Gastroesophageal sphincter (tissue), 3 donors: ENCODE results near the gene ZNF101.

Source experiments
- CTCF ChIP-seq, 4 experiments: fragments of 200-600 bp in 2 of 4; fragments of 450-650 bp in 2 of 4; sonication (generic) in 1 of 4; IDR thresholded peaks; one replicate each; pipeline ENCODE4 v1.5.1; 2017 to 2019; ENCODE audit warnings: antibody characterized with exemption in 4 of 4, mild to moderate bottlenecking in 2 of 4, moderate library complexity in 2 of 4
- POLR2A ChIP-seq, 2 donors: fragments of 450-650 bp; IDR thresholded peaks; one replicate each; pipeline ENCODE4 v1.6.1; 2017; ENCODE audit warnings: antibody characterized with exemption in 2 of 2, mild to moderate bottlenecking in 2 of 2, moderate library complexity in 1 of 2
- POLR2AphosphoS5 ChIP-seq: sonication (generic); formaldehyde crosslinking; IDR thresholded peaks from one replicate; pipeline ENCODE4 v1.6.1; 2017; ENCODE audit warnings: antibody characterized with exemption

DNA sequence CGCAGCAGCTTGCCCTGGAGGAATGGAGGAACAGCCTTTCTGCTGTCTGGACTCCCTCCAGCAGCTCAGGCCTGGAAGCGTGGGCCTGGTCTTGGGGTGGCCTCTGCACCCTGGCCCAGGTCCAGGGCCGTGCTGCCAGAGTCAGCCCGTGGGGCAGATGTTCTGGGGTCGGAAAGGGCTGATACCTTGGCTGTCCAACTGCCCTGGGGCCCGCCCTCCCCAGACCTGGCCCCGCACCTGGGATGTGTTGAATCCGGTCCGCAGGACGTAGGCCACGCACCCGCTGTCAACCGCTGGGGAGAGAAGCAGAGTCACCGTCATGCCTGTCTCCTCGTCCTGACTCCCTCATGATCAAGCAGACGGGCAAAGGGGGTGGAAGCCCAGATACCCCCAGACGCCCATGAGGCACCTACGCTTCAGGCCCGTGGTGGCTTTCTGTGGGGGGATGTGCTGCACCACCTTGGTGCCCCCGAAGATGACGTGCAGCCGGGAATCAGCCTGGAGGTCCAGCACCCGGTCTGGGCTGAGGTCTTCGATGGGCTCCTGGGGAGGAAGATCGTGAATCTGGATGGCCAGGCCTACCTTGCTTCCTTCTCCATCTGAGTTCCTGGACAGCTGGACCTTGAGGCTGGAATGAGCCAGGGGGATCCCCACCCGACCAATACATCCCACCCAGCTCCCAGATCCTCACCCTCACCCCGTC lies 12.8 kb upstream of the ZNF101 start:
- TF ChIP-seq POLR2AphosphoS5 (no peak), CTCF (IDR thresholded peaks at IDR 0.05) (no peak), POLR2A (IDR thresholded peaks at IDR 0.05) (no peak)
